Measurements from ENCODE around the gene HELT.
A peak's percentile ranks its signal among the peaks of the same experiment; 100 is the strongest.

DNA sequence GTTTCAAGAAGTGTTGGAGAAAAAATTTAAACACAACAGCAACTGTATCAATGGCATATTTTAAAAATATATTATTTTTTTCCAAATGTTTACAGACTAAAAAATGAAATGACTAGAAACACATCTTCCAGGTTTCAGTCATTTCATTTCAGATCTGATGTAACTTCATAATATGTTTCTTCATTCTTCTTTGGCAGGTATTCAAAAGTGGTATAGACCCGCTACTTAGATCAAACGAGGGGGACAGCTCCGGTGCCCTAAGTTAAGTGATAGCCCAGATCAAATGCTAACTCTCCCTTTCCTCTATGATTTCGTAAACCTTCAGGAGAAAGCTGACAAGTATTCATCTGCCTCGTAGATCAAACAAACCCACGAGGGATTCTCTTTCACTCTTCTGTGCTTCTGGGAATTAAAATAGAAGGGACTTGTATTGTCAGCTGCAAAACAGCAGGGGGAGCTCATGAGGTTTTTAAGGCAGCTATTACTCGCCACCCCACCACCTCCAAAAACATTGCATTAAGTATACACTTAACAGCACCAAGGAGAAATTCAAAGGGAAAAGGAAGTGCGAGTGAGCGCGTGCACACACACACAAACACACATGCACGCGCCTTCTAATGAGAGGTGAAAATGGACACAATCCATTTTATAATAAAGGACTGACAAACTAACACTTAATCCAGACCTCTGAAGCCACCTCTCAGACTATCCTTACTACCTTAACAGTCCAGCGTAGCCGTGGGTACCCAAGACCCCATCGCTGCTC, 21.4 kb downstream of the HELT start:
- TF ChIP-seq, protein P1, sequence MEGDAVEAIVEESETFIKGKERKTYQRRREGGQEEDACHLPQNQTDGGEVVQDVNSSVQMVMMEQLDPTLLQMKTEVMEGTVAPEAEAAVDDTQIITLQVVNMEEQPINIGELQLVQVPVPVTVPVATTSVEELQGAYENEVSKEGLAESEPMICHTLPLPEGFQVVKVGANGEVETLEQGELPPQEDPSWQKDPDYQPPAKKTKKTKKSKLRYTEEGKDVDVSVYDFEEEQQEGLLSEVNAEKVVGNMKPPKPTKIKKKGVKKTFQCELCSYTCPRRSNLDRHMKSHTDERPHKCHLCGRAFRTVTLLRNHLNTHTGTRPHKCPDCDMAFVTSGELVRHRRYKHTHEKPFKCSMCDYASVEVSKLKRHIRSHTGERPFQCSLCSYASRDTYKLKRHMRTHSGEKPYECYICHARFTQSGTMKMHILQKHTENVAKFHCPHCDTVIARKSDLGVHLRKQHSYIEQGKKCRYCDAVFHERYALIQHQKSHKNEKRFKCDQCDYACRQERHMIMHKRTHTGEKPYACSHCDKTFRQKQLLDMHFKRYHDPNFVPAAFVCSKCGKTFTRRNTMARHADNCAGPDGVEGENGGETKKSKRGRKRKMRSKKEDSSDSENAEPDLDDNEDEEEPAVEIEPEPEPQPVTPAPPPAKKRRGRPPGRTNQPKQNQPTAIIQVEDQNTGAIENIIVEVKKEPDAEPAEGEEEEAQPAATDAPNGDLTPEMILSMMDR (IDR thresholded peaks at IDR 0.05) = peak; percentile 36 to 82 (median 75)
- no peak for TF ChIP-seq POLR2A (IDR thresholded peaks at IDR 0.05)
- TF ChIP-seq POLR2AphosphoS5 (IDR thresholded peaks at IDR 0.05) = no peak
